ENCODE results near the gene BCLAF1. TPM values are rescaled to one million over a fixed set of nuclear protein-coding genes. Genes with fewer than 3 reads are reported as not detected.

Gene BCLAF1
- total and polyA plus RNA-seq, 2 of the 8 experiments (the other 6 are each of a cell fraction or from before 2014, with no cell fraction given): 30.5 to 230 TPM

GRCh38 chr6:136303516-136303915 is 13.9 kb upstream of the BCLAF1 start:
- H3K4ac ChIP-seq (replicated peaks; ENCODE audit: insufficient read length, low read depth, low read length): no peak overlapping the region
- no peak overlapping the region for H4K5ac ChIP-seq (ENCODE audit: insufficient read length, low read depth, low read length)
- no peak overlapping the region for H2BK120ac ChIP-seq (replicated peaks; ENCODE audit: low read depth, low read length)
- WGBS, 2 experiments (ENCODE audit: extremely low coverage in 1 of 2, insufficient coverage in 1 of 2, insufficient read length in 1 of 2, insufficient replicate concordance in 2 of 2, low coverage in 1 of 2, low lambda C conversion rate in 2 of 2, missing lambda C conversion rate in 1 of 2): 95% methylated on average over 3 of the region's 3 CpGs; no CpG with 5 or more reads in 1 of the 2 experiments
- no peak overlapping the region for H3K27ac ChIP-seq (ENCODE audit: low read depth, low read length)
- H3K27me3 ChIP-seq (replicated peaks in 1 of 4; ENCODE audit: control insufficient read depth in 3 of 4, extremely low read depth in 1 of 4, insufficient read depth in 3 of 4, low read length in 3 of 4): no peaks in the 10 kb centered on the region
- DNase-seq (ENCODE audit: low read depth in 1 of 2, low spot score in 2 of 2): no peak
- H4K20me1 ChIP-seq (replicated peaks in 1 of 2; ENCODE audit: control insufficient read depth in 1 of 2, insufficient read depth in 2 of 2, low read length in 2 of 2): no peaks in the 10 kb centered on the region
- no peak overlapping the region for H2BK12ac ChIP-seq (ENCODE audit: low read depth, low read length)
- ChIA-PET CTCF (ENCODE audit: partially characterized antibody) (interaction anchor here (0.8 to 4.5 kb wide), 3 partner anchors 14 to 30 kb away, joined by 3 to 23 read pairs (median 3); no protein-coding TSS in a partner anchor), POLR2A (ENCODE audit: partially characterized antibody) (interaction anchor here (2.6 kb wide), 1 partner anchor 14 kb away, joined by 12 read pairs; the partner anchor contains the start of gene BCLAF1)
- H3K4me3 ChIP-seq (ENCODE audit: extremely low read depth in 1 of 4, insufficient read depth in 2 of 4, low read depth in 3 of 4, low read length in 4 of 4): no peak overlapping the region
- no peak overlapping the region for H2AK5ac ChIP-seq (ENCODE audit: low read depth, low read length)
- no peak for FAIRE-seq
- H2BK20ac ChIP-seq (ENCODE audit: low read length): no peak overlapping the region
- H2BK15ac ChIP-seq (ENCODE audit: low read length): no peak overlapping the region
- H3K36me3 ChIP-seq (ENCODE audit: control insufficient read depth in 2 of 4, insufficient read depth in 4 of 4, low read length in 3 of 4): no peaks in the 10 kb centered on the region
- no peak overlapping the region for H3K23ac ChIP-seq (ENCODE audit: insufficient read length)
- no peaks in the 10 kb centered on the region for H3K79me1 ChIP-seq (ENCODE audit: low read depth, low read length)
- no peaks in the 10 kb centered on the region for H3K23me2 ChIP-seq (ENCODE audit: low read depth, low read length)
- H3K79me2 ChIP-seq (ENCODE audit: control insufficient read depth in 1 of 2, insufficient read depth in 2 of 2, low read length in 2 of 2): no peaks in the 10 kb centered on the region
- no peaks in the 10 kb centered on the region for H3K4me1 ChIP-seq (replicated peaks in 1 of 4; ENCODE audit: control insufficient read depth in 3 of 4, insufficient read depth in 4 of 4, low read length in 3 of 4)
- H2AFZ ChIP-seq (ENCODE audit: low read length): no peak overlapping the region
- no peak overlapping the region for H3K18ac ChIP-seq (ENCODE audit: extremely low read depth, low read length)
- H3K4me2 ChIP-seq (ENCODE audit: insufficient read depth in 1 of 2, low read depth in 2 of 2, low read length in 2 of 2): no peak overlapping the region
- H4K8ac ChIP-seq (ENCODE audit: extremely low read depth, insufficient read depth, low read length): no peak overlapping the region
- H2BK5ac ChIP-seq (ENCODE audit: low read depth, low read length): no peak overlapping the region
- no peak overlapping the region for H3K56ac ChIP-seq (replicated peaks; ENCODE audit: insufficient read length, low read depth, low read length)
- H4K91ac ChIP-seq (replicated peaks; ENCODE audit: insufficient read length, low read length): no peak overlapping the region
- H3K9ac ChIP-seq (replicated peaks in 1 of 4; ENCODE audit: extremely low read depth in 1 of 4, low read depth in 3 of 4, low read length in 3 of 4): no peak overlapping the region
- H3K9me3 ChIP-seq (ENCODE audit: insufficient read depth in 2 of 2, low read depth in 1 of 2, low read length in 1 of 2): no peaks in the 10 kb centered on the region
- H3K14ac ChIP-seq (ENCODE audit: insufficient read length): no peak overlapping the region
- TF ChIP-seq EP300 (IDR thresholded peaks at IDR 0.05; ENCODE audit: borderline replicate concordance in 1 of 2, low read depth in 2 of 2, low read length in 2 of 2) (no peak), USF2 (IDR thresholded peaks at IDR 0.05; ENCODE audit: low read length) (no peak), NANOG (IDR thresholded peaks at IDR 0.05; ENCODE audit: insufficient read depth, low read depth, low read length, poor library complexity, severe bottlenecking) (no peak), HDAC6 (IDR thresholded peaks at IDR 0.05; ENCODE audit: low read depth, low read length) (no peak), JUND (IDR thresholded peaks at IDR 0.05; ENCODE audit: low read length) (no peak), SIRT6 (IDR thresholded peaks at IDR 0.05; ENCODE audit: low read length) (no peak), RNF2 (IDR thresholded peaks at IDR 0.05; ENCODE audit: borderline replicate concordance, low read depth, low read length, missing control alignments, poor library complexity, severe bottlenecking) (no peak), SUZ12 (IDR thresholded peaks at IDR 0.05; ENCODE audit: low read length) (no peak), CHD2 (IDR thresholded peaks at IDR 0.05; ENCODE audit: low read length) (no peak), KDM1A (IDR thresholded peaks at IDR 0.05; ENCODE audit: borderline replicate concordance, low read length) (no peak), TAF1 (IDR thresholded peaks at IDR 0.05; ENCODE audit: low read depth, low read length) (no peak), MAX (IDR thresholded peaks at IDR 0.05) (no peak), SRF (IDR thresholded peaks at IDR 0.05; ENCODE audit: low read depth, low read length) (no peak)

All from H1 (cell line).